Gastrocnemius medialis (tissue), 4 donors: ENCODE results near the gene NDUFS5. TPM values are rescaled to one million over a fixed set of nuclear protein-coding genes. Genes with fewer than 3 reads are reported as not detected.

Source experiments
- ATAC-seq, 2 donors: fragments of 150-250 bp; one replicate each; pipeline ENCODE4 v1.9.1; 2016
- DNase-seq, 2 donors: peaks; one replicate each; pipeline ENCODE4 v3.0.0-alpha.2; 2019
- H3K27ac ChIP-seq, 4 donors: fragments of 200-600 bp; sonication (generic); 1 replicate in 1 of 4; 2 replicates in 3 of 4; pipeline ENCODE4 v1.5.1; 2016 to 2018; ENCODE audit warnings: mild to moderate bottlenecking in 2 of 4, moderate library complexity in 1 of 4
- H3K27me3 ChIP-seq, 3 donors: fragments of 200-600 bp; sonication (generic) in 2 of 3; 1 replicate in 1 of 3; 2 replicates in 2 of 3; pipeline versions ENCODE4 v1.5.1 to v1.6.0; 2016 to 2019; ENCODE audit warnings: mild to moderate bottlenecking in 1 of 3, moderate library complexity in 1 of 3
- H3K36me3 ChIP-seq, 2 donors: fragments of 200-600 bp; sonication (generic) in 1 of 2; one replicate each; pipeline ENCODE4 v1.5.1; 2017 to 2018
- H3K4me1 ChIP-seq, 2 donors: fragments of 200-600 bp; sonication (generic) in 1 of 2; one replicate each; pipeline ENCODE4 v1.5.1; 2016 to 2017; ENCODE audit warnings: mild to moderate bottlenecking in 2 of 2
- H3K4me3 ChIP-seq, 4 donors: fragments of 200-600 bp; sonication (generic) in 3 of 4; 1 replicate in 1 of 4; 2 replicates in 3 of 4; pipeline ENCODE4 v1.5.1; 2016 to 2019; ENCODE audit warnings: mild to moderate bottlenecking in 2 of 4
- H3K9me3 ChIP-seq, 3 donors: fragments of 200-600 bp; sonication (generic) in 2 of 3; 1 replicate in 1 of 3; 2 replicates in 2 of 3; pipeline ENCODE4 v1.5.1; 2016 to 2019
- POLR2A ChIP-seq, 2 donors: fragments of 450-650 bp; IDR thresholded peaks; one replicate each; pipeline ENCODE4 v1.6.1; 2017; ENCODE audit warnings: antibody characterized with exemption in 2 of 2, mild to moderate bottlenecking in 2 of 2, moderate library complexity in 2 of 2
- in situ Hi-C, 4 donors: fragments of 200-750 bp; cut with MboI; loops; one replicate each; pipeline versions ENCODE4 v1.15.0 to v1.8.0; 2017; ENCODE audit warnings: low sequenced_read_pairs in 4 of 4
- intact Hi-C: fragments of 100-400 bp; cut with DNase I; formaldehyde crosslinking; loops from one replicate; pipeline ENCODE4 v1.15.1; 2023; ENCODE audit warnings: low total_unique reads
- total RNA-seq, 4 donors: library from RNA; depleted of rRNA; stranded (reverse); fragments of >200 nt; gene quantifications; one replicate each; pipeline versions ENCODE4 v1.1.0 to v1.2.3, GENCODE V29; 2016
- TF ChIP-seq, protein P1 (sequence below), 5 experiments: fragments of 450-650 bp in 3 of 5; fragments of 200-600 bp in 2 of 5; sonication (generic) in 2 of 5; IDR thresholded peaks in 4 of 5; conservative IDR thresholded peaks in 1 of 5; 1 replicate in 4 of 5; 2 replicates in 1 of 5; pipeline ENCODE4 v1.5.1; 2016 to 2019; ENCODE audit warnings: antibody characterized with exemption in 5 of 5, mild to moderate bottlenecking in 3 of 5, moderate library complexity in 3 of 5

The NDUFS5 gene
- total RNA-seq, 4 donors from 2014 or later = 603 to 976 (median 911) TPM

GRCh38 chr1:38997034-38997900 is 28.9 kb upstream of the NDUFS5 start:
- peak overlapping the region; percentile 4 to 65 (median 14) for H3K27ac ChIP-seq
- DNase-seq (no peak), ATAC-seq (peak in 1 of 2 donors; percentile 16)
- H3K4me1 ChIP-seq = peaks cover 21 to 36% of the 10 kb centered on the region in 2 donors
- no peaks in the 10 kb centered on the region for H3K27me3 ChIP-seq
- H3K9me3 ChIP-seq = no peaks in the 10 kb centered on the region
- TF ChIP-seq, protein P1, sequence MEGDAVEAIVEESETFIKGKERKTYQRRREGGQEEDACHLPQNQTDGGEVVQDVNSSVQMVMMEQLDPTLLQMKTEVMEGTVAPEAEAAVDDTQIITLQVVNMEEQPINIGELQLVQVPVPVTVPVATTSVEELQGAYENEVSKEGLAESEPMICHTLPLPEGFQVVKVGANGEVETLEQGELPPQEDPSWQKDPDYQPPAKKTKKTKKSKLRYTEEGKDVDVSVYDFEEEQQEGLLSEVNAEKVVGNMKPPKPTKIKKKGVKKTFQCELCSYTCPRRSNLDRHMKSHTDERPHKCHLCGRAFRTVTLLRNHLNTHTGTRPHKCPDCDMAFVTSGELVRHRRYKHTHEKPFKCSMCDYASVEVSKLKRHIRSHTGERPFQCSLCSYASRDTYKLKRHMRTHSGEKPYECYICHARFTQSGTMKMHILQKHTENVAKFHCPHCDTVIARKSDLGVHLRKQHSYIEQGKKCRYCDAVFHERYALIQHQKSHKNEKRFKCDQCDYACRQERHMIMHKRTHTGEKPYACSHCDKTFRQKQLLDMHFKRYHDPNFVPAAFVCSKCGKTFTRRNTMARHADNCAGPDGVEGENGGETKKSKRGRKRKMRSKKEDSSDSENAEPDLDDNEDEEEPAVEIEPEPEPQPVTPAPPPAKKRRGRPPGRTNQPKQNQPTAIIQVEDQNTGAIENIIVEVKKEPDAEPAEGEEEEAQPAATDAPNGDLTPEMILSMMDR (IDR thresholded peaks at IDR 0.05 in 4 of 5, conservative IDR thresholded peaks at IDR 0.05 in 1 of 5) = no peak
- TF ChIP-seq POLR2A (IDR thresholded peaks at IDR 0.05) = no peak
- intact Hi-C loops = no loop called here
- in situ Hi-C loops = loop anchor here in 1 of 4 donors (10.0 kb wide), 2 partner anchors 88 to 132 kb away; no protein-coding TSS in a partner anchor
- H3K4me3 ChIP-seq = no peak overlapping the region
- peaks cover 3 to 43% of the 10 kb centered on the region in 2 donors for H3K36me3 ChIP-seq

- no peak for DNase-seq
- Histone ChIP-seq H3K27ac (peak overlapping the region in 3 of 4 donors; percentile 11 to 65 (median 16)), H3K4me1 (peaks cover 17 to 34% of the 10 kb centered on the region in 2 donors), H3K27me3 (no peaks in the 10 kb centered on the region), H3K4me3 (no peak overlapping the region), H3K36me3 (peaks cover 3 to 49% of the 10 kb centered on the region in 2 donors), H3K9me3 (no peaks in the 10 kb centered on the region)
- intact Hi-C loops (no loop called here), in situ Hi-C loops (loop anchor here in 1 of 4 donors (10.0 kb wide), 2 partner anchors 87 to 133 kb away; no protein-coding TSS in a partner anchor)
- TF ChIP-seq POLR2A (IDR thresholded peaks at IDR 0.05) = no peak
- TF ChIP-seq, protein P1 (IDR thresholded peaks at IDR 0.05 in 4 of 5, conservative IDR thresholded peaks at IDR 0.05 in 1 of 5) = no peak
- no peak for ATAC-seq
These were observed 28.3 kb upstream of the NDUFS5 start for GRCh38 chr1:38997901-38998190.

GRCh38 chr1:39001516-39002421 is 24.4 kb upstream of the NDUFS5 start:
- H3K4me3 ChIP-seq = no peak overlapping the region
- H3K36me3 ChIP-seq = peaks cover 3 to 88% of the 10 kb centered on the region in 2 donors
- no peaks in the 10 kb centered on the region for H3K9me3 ChIP-seq
- H3K27me3 ChIP-seq = no peaks in the 10 kb centered on the region
- DNase-seq (no peak), ATAC-seq (no peak)
- H3K27ac ChIP-seq = no peak overlapping the region
- TF ChIP-seq, protein P1 (IDR thresholded peaks at IDR 0.05 in 4 of 5, conservative IDR thresholded peaks at IDR 0.05 in 1 of 5) = no peak
- TF ChIP-seq POLR2A (IDR thresholded peaks at IDR 0.05) = no peak
- in situ Hi-C loops = loop anchor here in 1 of 4 donors (25.0 kb wide), 1 partner anchor 139 kb away; the partner anchor contains the start of genes MYCBP and RRAGC
- intact Hi-C loops = no loop called here
- peaks cover 11 to 22% of the 10 kb centered on the region in 2 donors for H3K4me1 ChIP-seq

DNA sequence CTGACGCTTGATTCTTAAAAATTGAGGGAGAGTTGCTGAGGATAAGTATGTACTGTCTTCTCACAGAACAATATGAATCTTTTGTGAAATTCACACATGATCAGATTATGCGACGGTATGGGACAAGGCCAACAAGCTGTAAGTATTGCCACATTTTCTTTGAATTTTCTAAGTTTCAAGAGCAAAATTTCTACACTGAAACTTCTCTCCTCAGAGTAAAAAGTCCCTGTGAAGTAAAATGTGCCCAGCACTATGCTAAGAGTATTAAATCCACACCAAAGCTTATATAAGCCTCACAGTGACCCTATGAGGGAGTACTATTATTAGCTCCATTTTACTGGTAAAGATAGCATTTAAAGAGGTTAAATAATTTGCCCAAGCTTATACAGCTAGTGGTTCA is 22.9 kb upstream of the NDUFS5 start:
- H3K27ac ChIP-seq = peak overlapping the region; percentile 11 to 48 (median 32)
- peaks cover 0 to 7% of the 10 kb centered on the region in 2 donors for H3K4me1 ChIP-seq
- intact Hi-C loops (no loop called here), in situ Hi-C loops (loop anchor here in 1 of 4 donors (25.0 kb wide), 1 partner anchor 141 kb away; the partner anchor contains the start of genes MYCBP and RRAGC)
- no peaks in the 10 kb centered on the region for H3K27me3 ChIP-seq
- no peak overlapping the region for H3K4me3 ChIP-seq
- TF ChIP-seq, protein P1 (IDR thresholded peaks at IDR 0.05 in 4 of 5, conservative IDR thresholded peaks at IDR 0.05 in 1 of 5) = no peak
- TF ChIP-seq POLR2A (IDR thresholded peaks at IDR 0.05) = no peak
- ATAC-seq (no peak), DNase-seq (no peak)
- H3K9me3 ChIP-seq = no peaks in the 10 kb centered on the region
- H3K36me3 ChIP-seq = peaks cover 3 to 100% of the 10 kb centered on the region in 2 donors
